GM13977 (cell line): ENCODE results near the gene CDH2.

Experiments
- DNase-seq: peaks from one replicate; pipeline ENCODE4 v3.0.0; 2012; ENCODE audit warnings: low spot score
- in situ Hi-C: fragments of 300-500 bp; cut with MboI; formaldehyde crosslinking; loops from one replicate; pipeline ENCODE4 v1.12.0; 2022; ENCODE audit warnings: low sequenced_read_pairs, low pct_unique_long_range_greater_than_20kb, mixed read lengths, inconsistent platforms; ENCODE audit not compliant: unreplicated experiment
- TF ChIP-seq, protein P1 (sequence below): IDR thresholded peaks from 2 replicates; pipeline ENCODE4 v1.5.1; 2012; ENCODE audit warnings: mild to moderate bottlenecking, control low read depth; ENCODE audit not compliant: insufficient read depth; ENCODE audit errors: extremely low read depth, missing control alignments

The CDH2 gene

DNA sequence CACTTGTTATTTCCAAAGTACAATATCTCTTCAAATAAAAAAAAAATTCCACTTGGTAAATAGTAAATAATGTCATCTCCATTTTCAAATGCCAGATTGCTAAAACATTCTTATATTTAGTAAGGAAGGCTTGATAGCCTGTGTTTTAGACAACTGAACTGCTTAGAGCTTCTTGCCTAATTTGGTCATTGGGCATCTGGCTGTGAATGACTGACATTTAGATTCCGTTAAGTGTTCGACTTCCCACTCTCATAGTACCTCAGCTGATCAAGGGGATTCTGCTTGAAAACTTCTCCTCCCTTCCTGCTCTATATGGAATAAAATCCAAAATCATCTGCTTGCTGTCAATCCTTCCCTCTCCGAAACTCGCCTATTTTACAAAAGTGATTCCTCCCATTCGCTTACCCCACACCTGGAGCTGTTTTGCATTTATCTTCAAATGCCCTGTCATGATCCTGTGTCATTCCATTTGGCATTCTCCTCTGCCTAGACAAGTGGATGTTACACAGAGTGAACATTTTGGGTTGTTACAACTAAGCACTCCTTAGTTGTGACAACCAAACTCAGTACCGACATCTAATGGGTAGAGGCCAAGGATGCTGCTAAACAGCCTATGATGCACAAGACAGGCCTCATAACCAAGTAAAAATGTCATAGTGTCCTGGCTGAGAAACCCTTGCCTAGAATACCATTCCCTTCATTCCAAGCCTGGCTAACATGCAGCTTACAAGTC lies 181.0 kb downstream of the CDH2 start:
- in situ Hi-C loops, result no loop called here

DNA sequence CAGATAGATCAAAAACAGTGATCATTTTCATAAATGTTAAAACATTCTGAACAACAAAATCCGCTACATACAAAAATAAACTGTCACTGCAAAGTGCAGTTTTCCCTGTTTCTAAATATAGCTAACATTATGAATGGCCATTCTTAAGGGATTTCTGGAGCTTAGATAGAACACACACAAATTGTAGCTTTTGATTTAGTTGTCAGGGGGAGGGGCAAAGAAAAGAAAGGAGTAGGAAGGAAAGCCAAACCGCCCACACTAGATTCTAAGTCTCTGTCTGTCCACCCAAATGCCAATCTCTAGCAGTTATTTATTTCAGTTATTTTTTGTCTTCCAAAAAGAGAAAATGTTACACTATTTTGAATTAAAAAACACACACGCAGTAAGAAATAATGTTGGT lies 182.4 kb downstream of the CDH2 start:
- DNase-seq, result no peak
- in situ Hi-C loops, result no loop called here
- TF ChIP-seq, protein P1, sequence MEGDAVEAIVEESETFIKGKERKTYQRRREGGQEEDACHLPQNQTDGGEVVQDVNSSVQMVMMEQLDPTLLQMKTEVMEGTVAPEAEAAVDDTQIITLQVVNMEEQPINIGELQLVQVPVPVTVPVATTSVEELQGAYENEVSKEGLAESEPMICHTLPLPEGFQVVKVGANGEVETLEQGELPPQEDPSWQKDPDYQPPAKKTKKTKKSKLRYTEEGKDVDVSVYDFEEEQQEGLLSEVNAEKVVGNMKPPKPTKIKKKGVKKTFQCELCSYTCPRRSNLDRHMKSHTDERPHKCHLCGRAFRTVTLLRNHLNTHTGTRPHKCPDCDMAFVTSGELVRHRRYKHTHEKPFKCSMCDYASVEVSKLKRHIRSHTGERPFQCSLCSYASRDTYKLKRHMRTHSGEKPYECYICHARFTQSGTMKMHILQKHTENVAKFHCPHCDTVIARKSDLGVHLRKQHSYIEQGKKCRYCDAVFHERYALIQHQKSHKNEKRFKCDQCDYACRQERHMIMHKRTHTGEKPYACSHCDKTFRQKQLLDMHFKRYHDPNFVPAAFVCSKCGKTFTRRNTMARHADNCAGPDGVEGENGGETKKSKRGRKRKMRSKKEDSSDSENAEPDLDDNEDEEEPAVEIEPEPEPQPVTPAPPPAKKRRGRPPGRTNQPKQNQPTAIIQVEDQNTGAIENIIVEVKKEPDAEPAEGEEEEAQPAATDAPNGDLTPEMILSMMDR, result no peak

More for the DNA sequence above, 181.0 kb downstream of the CDH2 start:
- DNase-seq, result no peak
- TF ChIP-seq, protein P1, result no peak

DNA sequence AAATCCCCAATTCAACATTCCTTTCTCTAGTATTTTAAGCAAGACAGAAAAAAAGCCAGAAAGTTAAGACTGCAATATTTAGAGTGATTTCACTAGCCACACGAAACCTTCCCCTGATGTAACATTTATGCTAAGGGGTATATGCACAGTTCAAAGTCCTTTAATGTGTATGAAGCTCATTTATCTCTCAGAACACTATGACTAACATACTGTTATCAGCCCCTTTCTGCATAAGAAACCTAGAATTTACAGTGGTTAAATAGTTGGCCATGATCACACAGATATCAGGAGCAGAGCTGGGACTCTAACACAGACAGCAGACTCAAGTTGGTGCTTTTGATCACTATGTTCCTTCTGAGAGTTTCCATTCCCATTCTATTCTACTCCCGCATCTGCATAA lies 185.5 kb downstream of the CDH2 start:
- in situ Hi-C loops, result no loop called here
- TF ChIP-seq, protein P1, result no peak
- no peak for DNase-seq

DNA sequence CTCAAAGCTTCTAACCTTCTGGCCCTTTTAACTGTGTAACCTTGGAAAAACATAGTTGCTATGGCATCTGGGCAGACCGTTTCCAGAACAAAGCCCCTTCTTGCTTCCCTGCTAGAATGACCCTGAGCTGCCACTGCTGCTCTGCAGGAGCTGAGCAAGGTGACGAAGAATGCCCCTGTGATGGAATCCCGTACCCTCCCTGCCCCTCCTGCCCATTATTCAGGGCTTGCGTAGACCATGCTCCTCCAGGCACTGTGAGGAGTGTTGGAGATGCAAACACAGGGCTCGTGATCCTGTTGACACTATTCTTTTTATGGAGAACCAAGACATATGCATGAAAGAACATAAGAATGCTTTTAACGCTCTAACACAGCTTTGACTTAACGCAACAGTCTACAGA lies 191.1 kb downstream of the CDH2 start:
- TF ChIP-seq, protein P1, result no peak
- DNase-seq, result no peak
- in situ Hi-C loops, result no loop called here

DNA sequence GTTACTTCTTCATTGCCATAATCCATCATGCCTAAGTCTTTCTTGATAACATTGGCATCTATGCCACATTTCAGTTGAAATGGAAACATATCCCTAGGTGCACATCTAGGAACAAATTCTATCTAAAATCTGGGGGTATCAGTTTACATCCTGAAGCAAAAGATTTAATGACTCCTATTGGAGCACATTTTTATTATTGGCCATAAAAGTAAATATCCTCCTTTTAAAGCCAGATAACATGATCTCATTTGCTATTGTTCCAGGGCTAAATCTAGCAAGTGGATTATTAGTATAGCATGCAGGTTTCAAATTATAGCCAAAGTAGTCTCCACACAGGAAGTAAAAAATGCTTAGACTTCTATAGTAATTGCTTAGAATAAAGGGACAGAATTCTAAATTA lies 193.2 kb downstream of the CDH2 start:
- in situ Hi-C loops, result no loop called here
- TF ChIP-seq, protein P1, result no peak
- no peak for DNase-seq

DNA sequence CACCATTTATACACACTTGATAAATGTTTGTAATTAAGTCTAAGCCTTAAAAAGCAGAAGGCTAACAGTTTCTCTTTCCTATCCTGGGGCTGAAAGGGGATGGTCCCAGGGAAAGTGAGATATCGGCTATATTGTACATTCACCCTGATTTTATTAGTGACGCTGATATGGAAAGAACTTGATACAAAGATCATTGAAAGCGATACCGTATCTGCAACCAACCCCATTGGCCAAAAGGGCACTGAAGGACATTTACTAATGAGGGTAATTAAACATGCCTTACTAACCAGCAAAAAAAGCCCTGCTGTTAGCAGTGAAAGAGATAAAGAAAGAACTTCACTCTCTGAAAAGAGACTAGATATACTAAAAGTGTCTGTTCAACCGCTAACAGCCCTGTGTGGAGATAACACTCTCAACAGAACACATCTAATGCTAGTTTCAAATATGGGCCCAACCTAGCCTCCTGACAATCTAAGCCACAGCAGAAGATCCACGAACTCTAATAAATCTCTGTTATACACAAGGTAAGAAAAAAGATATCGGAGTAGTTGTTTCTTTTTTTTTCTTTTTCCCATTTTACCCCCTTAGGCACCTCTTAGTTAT lies 200.0 kb downstream of the CDH2 start:
- DNase-seq, result no peak
- in situ Hi-C loops, result no loop called here
- TF ChIP-seq, protein P1, result no peak
